IMR-90 (cell line): ENCODE data around the gene NIPA2. TPM values are rescaled to one million over a fixed set of nuclear protein-coding genes. Genes with fewer than 3 reads are reported as not detected.
A peak's percentile ranks its signal among the peaks of the same experiment; 100 is the strongest.

ENCODE experiments used
- ATAC-seq: fragments of 200-7000 bp; cut with Tn5 transposase; 2 replicates; pipeline ENCODE4 v1.9.1; 2020; ENCODE audit warnings: low read depth, mild to moderate bottlenecking, moderate library complexity
- BruUV-seq: library from RNA; stranded (reverse); fragments of 400-500 nt; replicated peaks from 2 replicates; lab custom pipeline; 2021; lab: Mats Ljungman, UMichigan
- CTCF ChIA-PET: fragments of 300-600 bp; formaldehyde crosslinking; extraction: SDS; loops from one replicate; lab custom pipeline; 2021; ENCODE audit warnings: antibody characterized with exemption; lab: Yijun Ruan, JAX
- POLR2A ChIA-PET: fragments of 300-600 bp; sonication (Branson Sonifier 250); formaldehyde crosslinking; loops from one replicate; lab custom pipeline; 2022; ENCODE audit warnings: antibody characterized with exemption; ENCODE audit not compliant: unreplicated experiment; lab: Charles Lee
- DNase-seq: peaks from one replicate; pipeline ENCODE4 v3.0.0; 2013
- H2AFZ ChIP-seq: replicated peaks from 2 replicates; pipeline ENCODE3; 2013; ENCODE audit warnings: low read length, mild to moderate bottlenecking; ENCODE audit not compliant: poor library complexity
- H2AK5ac ChIP-seq: 2 replicates; pipeline ENCODE4 v1.6.1; 2013; ENCODE audit warnings: low read depth, low read length, inconsistent platforms
- H2AK9ac ChIP-seq: replicated peaks from 2 replicates; pipeline ENCODE3; 2013; ENCODE audit warnings: mild to moderate bottlenecking, low read depth, low read length, moderate library complexity; ENCODE audit not compliant: poor library complexity
- H2BK120ac ChIP-seq: 2 replicates; pipeline ENCODE4 v1.6.1; 2013; ENCODE audit warnings: low read depth, low read length, inconsistent platforms
- H2BK15ac ChIP-seq: 3 replicates; pipeline ENCODE4 v1.6.1; 2013; ENCODE audit warnings: low read depth, low read length, inconsistent platforms
- H2BK20ac ChIP-seq: 2 replicates; pipeline ENCODE4 v1.6.1; 2013; ENCODE audit warnings: low read depth, mild to moderate bottlenecking, inconsistent platforms, low read length, moderate library complexity
- H2BK5ac ChIP-seq: 2 replicates; pipeline ENCODE4 v1.6.1; 2013; ENCODE audit warnings: mild to moderate bottlenecking, low read depth, low read length, inconsistent platforms; ENCODE audit not compliant: poor library complexity, severe bottlenecking
- H3K14ac ChIP-seq: replicated peaks from 2 replicates; pipeline ENCODE4 v1.6.1; 2013; ENCODE audit warnings: low read depth, low read length, inconsistent platforms
- H3K18ac ChIP-seq: 2 replicates; pipeline ENCODE4 v1.6.1; 2013; ENCODE audit warnings: low read depth, low read length, control low read depth
- H3K23ac ChIP-seq: 2 replicates; pipeline ENCODE4 v1.6.1; 2013; ENCODE audit warnings: low read depth, low read length, inconsistent platforms
- H3K27ac ChIP-seq: 2 replicates; pipeline ENCODE4 v1.5.1; 2013; ENCODE audit warnings: mild to moderate bottlenecking, control low read depth, low read length; ENCODE audit not compliant: insufficient read depth
- H3K27me3 ChIP-seq: 2 replicates; pipeline ENCODE4 v1.6.1; 2013; ENCODE audit warnings: low read length; ENCODE audit not compliant: control insufficient read depth, insufficient read depth
- H3K36me3 ChIP-seq: 2 replicates; pipeline ENCODE4 v1.6.1; 2013; ENCODE audit warnings: low read length, mixed read lengths; ENCODE audit not compliant: control insufficient read depth, insufficient read depth
- H3K4ac ChIP-seq: 2 replicates; pipeline ENCODE4 v1.6.1; 2013; ENCODE audit warnings: low read depth, low read length, inconsistent platforms
- H3K4me1 ChIP-seq: 2 replicates; pipeline ENCODE4 v1.6.1; 2013; ENCODE audit warnings: low read length, mixed read lengths; ENCODE audit not compliant: control insufficient read depth, insufficient read depth
- H3K4me2 ChIP-seq: 2 replicates; pipeline ENCODE4 v1.6.1; 2013; ENCODE audit warnings: low read depth, mild to moderate bottlenecking, control low read depth, low read length, moderate library complexity
- H3K4me3 ChIP-seq: 2 replicates; pipeline ENCODE4 v1.5.1; 2013; ENCODE audit warnings: low read depth, mild to moderate bottlenecking, control low read depth, low read length, moderate library complexity; ENCODE audit not compliant: insufficient read depth
- H3K56ac ChIP-seq: 2 replicates; pipeline ENCODE4 v1.6.1; 2013; ENCODE audit warnings: low read length, inconsistent platforms; ENCODE audit not compliant: insufficient read depth; ENCODE audit errors: extremely low read depth
- H3K79me1 ChIP-seq, 2 experiments: 2 replicates each; pipeline ENCODE4 v1.6.1; 2013; ENCODE audit warnings: low read length in 2 of 2, inconsistent platforms in 1 of 2, low read depth in 1 of 2
- H3K9ac ChIP-seq: 2 replicates; pipeline ENCODE4 v1.6.1; 2013; ENCODE audit warnings: low read depth, low read length, control low read depth
- H3K9me1 ChIP-seq: 2 replicates; pipeline ENCODE4 v1.6.1; 2013; ENCODE audit warnings: low read length, inconsistent platforms; ENCODE audit not compliant: insufficient read depth
- H3K9me3 ChIP-seq: 2 replicates; pipeline ENCODE4 v1.6.1; 2013; ENCODE audit warnings: low read length; ENCODE audit not compliant: control insufficient read depth, insufficient read depth
- H4K20me1 ChIP-seq: 2 replicates; pipeline ENCODE4 v1.6.1; 2013; ENCODE audit warnings: low read length, inconsistent platforms; ENCODE audit not compliant: insufficient read depth
- H4K5ac ChIP-seq: 2 replicates; pipeline ENCODE4 v1.6.1; 2013; ENCODE audit warnings: mild to moderate bottlenecking, low read depth, low read length, control low read depth
- H4K8ac ChIP-seq, 2 experiments: 2 replicates each; pipeline ENCODE4 v1.6.1; 2013; ENCODE audit warnings: low read depth in 2 of 2, low read length in 2 of 2, control low read depth in 1 of 2, inconsistent platforms in 1 of 2
- H4K91ac ChIP-seq: 2 replicates; pipeline ENCODE4 v1.6.1; 2013; ENCODE audit warnings: low read depth, low read length, inconsistent platforms; ENCODE audit not compliant: insufficient read depth
- ELK1 ChIP-seq: fragments of 150-350 bp; IDR thresholded peaks from 2 replicates; pipeline ENCODE4 v1.6.1; 2016; ENCODE audit warnings: low read depth, mild to moderate bottlenecking, low read length, moderate library complexity, borderline replicate concordance
- MAFK ChIP-seq: IDR thresholded peaks from 2 replicates; pipeline ENCODE4 v1.6.1; 2012; ENCODE audit warnings: low read depth, low read length, improper control_type of control experiment
- RAD21 ChIP-seq: IDR thresholded peaks from 2 replicates; pipeline ENCODE4 v1.6.1; 2012; ENCODE audit warnings: low read length, improper control_type of control experiment
- WGBS, 2 experiments: methylation state at CpG; one replicate each; pipeline versions ENCODE4 v1.1.5 to v1.1.7; 2013; ENCODE audit warnings: missing lambda C conversion rate in 2 of 2; ENCODE audit not compliant: insufficient read length in 1 of 2; ENCODE audit errors: extremely low coverage in 2 of 2; 5-methylcytosine and 5-hydroxymethylcytosine counted together
- dilution Hi-C: fragments of 300-500 bp; cut with HindIII; formaldehyde crosslinking; loops from one replicate; pipeline ENCODE4 v1.14.3; 2018; ENCODE audit warnings: low sequenced_read_pairs; ENCODE audit not compliant: unreplicated experiment
- in situ Hi-C: fragments of 300-500 bp; cut with MboI; formaldehyde crosslinking; loops from 3 replicates; pipeline ENCODE4 v1.14.3; 2019; ENCODE audit warnings: low sequenced_read_pairs, inconsistent platforms, mixed read lengths
- intact Hi-C: fragments of 100-400 bp; cut with micrococcal nuclease; formaldehyde crosslinking; loops from 2 replicates; pipeline ENCODE4 v1.10.0; 2022
- polyA plus RNA-seq, 3 experiments: library from polyadenylated mRNA; depleted of rRNA; stranded (reverse); fragments of >200 nt; gene quantifications; 2 replicates each; pipeline ENCODE4 v1.2.3, GENCODE V29; 2012; ENCODE audit warnings: low replicate concordance in 1 of 3
- total RNA-seq: library from RNA; depleted of rRNA; stranded (reverse); fragments of >200 nt; gene quantifications from 2 replicates; pipeline ENCODE4 v1.2.3, GENCODE V29; 2012

NIPA2 gene
- total and polyA plus RNA-seq, 2 of the 4 experiments (the other 2 are of a cell fraction) = 33.0 to 38.0 TPM

GRCh38 chr15:22831473-22831872 is 7.0 kb upstream of the NIPA2 start:
- in situ Hi-C loops = loop anchor here (5.0 kb wide), 1 partner anchor 39 kb away; no protein-coding TSS in a partner anchor

More at GRCh38 chr15:22831473-22831872, 7.0 kb upstream of the NIPA2 start:
- Histone ChIP-seq H2AFZ (no peak overlapping the region), H3K9me3 (no peaks in the 10 kb centered on the region), H3K27ac (no peak overlapping the region), H2BK120ac (no peak overlapping the region), H3K23ac (no peak overlapping the region), H3K79me1 (no peaks in the 10 kb centered on the region), H4K91ac (no peak overlapping the region), H3K4ac (no peak overlapping the region), H2AK5ac (no peak overlapping the region), H3K36me3 (peaks cover 5% of the 10 kb centered on the region; the same call in 1 of the 2 replicates), H3K4me3 (no peak overlapping the region), H3K18ac (no peak overlapping the region), H3K4me1 (no peaks in the 10 kb centered on the region), H3K9ac (no peak overlapping the region), H2BK5ac (no peak overlapping the region), H3K56ac (no peak overlapping the region), H3K4me2 (no peak overlapping the region), H2BK20ac (no peak overlapping the region), H4K20me1 (no peaks in the 10 kb centered on the region), H2BK15ac (no peak overlapping the region), H2AK9ac (no peak overlapping the region), H3K9me1 (no peaks in the 10 kb centered on the region), H4K5ac (no peak overlapping the region), H3K14ac (no peak overlapping the region), H4K8ac (no peak overlapping the region), H3K27me3 (no peaks in the 10 kb centered on the region)
- CTCF ChIA-PET = no interaction called here
- intact Hi-C loops (no loop called here), dilution Hi-C loops (no loop called here)
- WGBS, 2 experiments = no CpG with 5 or more reads among the region's 1 CpG
- POLR2A ChIA-PET = no interaction called here
- DNase-seq = peak; percentile 53
- no peak for TF ChIP-seq ELK1
- TF ChIP-seq MAFK = peak; percentile 75
- no peak for TF ChIP-seq RAD21
- ATAC-seq = peak; percentile 37; the same call in 1 of the 2 replicates
- BruUV-seq = no TSS peak
